ENCODE measurements around the gene AIPL1. TPM values are rescaled to one million over a fixed set of nuclear protein-coding genes. Genes with fewer than 3 reads are reported as not detected.
A peak's percentile ranks its signal among the peaks of the same experiment; 100 is the strongest.

Gene AIPL1
- total and polyA plus RNA-seq, 2 of the 13 experiments (the other 11 are each of a cell fraction or from before 2014, with no cell fraction given) = not detected

DNA sequence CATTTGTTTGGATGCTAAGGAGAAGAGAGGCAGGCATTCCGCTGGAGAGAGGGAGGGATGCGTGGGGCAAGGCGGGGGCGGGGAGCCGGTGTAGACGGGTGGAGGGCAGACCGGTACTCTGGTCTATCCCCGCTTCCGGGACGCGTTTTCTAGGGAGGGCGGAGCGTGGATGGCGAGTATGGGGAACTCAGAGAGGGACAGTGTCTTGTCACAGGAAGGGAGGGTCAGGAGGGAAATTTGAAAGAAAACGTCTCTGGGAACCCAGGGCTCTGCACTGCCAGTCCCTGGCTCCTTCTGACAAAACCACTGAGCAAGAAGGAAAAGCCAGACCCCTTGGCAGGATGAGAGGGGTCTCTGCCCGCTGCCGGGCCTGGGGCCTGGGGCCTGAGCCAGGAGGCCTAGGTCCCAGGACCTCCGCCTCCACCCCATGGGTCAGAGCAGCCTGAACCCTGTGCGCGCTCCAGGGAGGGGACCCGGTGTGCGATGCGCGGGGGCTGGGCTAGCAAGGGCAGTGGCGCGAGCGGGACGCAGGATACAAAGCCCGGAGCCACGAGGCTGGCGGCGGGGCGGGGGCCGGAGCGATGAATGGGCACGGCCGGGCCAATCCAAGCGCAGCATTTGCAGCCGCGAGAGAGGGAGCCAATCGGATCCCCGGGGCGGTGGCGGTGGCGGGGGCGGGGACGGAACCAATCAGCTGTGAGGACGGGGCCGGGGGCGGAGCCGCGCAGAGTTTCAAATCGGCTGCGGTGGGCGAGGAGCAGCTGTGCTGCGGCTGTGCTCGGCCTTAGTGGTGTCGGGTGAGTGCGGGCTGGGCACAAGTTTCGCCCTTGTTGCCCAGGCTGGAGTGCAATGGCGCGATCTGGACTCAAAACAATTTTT, 9.0 kb upstream of the AIPL1 start, which contains the start of gene PIMREG (continued):
- TF ChIP-seq, protein P1, sequence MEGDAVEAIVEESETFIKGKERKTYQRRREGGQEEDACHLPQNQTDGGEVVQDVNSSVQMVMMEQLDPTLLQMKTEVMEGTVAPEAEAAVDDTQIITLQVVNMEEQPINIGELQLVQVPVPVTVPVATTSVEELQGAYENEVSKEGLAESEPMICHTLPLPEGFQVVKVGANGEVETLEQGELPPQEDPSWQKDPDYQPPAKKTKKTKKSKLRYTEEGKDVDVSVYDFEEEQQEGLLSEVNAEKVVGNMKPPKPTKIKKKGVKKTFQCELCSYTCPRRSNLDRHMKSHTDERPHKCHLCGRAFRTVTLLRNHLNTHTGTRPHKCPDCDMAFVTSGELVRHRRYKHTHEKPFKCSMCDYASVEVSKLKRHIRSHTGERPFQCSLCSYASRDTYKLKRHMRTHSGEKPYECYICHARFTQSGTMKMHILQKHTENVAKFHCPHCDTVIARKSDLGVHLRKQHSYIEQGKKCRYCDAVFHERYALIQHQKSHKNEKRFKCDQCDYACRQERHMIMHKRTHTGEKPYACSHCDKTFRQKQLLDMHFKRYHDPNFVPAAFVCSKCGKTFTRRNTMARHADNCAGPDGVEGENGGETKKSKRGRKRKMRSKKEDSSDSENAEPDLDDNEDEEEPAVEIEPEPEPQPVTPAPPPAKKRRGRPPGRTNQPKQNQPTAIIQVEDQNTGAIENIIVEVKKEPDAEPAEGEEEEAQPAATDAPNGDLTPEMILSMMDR (CRISPR knock-in tag; IDR thresholded peaks at IDR 0.05) = 0 out of 2 replicates have a peak, but pooled peaks have one; percentile 3
- TF ChIP-seq EZH2 (conservative IDR thresholded peaks at IDR 0.05; ENCODE audit: low read depth, low read length) = no peak
- TF ChIP-seq, protein P2, sequence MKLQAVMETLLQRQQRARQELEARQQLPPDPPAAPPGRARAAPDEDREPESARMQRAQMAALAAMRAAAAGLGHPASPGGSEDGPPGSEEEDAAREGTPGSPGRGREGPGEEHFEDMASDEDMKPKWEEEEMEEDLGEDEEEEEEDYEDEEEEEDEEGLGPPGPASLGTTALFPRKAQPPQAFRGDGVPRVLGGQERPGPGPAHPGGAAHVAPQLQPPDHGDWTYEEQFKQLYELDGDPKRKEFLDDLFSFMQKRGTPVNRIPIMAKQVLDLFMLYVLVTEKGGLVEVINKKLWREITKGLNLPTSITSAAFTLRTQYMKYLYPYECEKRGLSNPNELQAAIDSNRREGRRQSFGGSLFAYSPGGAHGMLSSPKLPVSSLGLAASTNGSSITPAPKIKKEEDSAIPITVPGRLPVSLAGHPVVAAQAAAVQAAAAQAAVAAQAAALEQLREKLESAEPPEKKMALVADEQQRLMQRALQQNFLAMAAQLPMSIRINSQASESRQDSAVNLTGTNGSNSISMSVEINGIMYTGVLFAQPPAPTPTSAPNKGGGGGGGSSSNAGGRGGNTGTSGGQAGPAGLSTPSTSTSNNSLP (IDR thresholded peaks at IDR 0.05; ENCODE audit: low read depth, low read length) = no peak
- TF ChIP-seq, protein P3, sequence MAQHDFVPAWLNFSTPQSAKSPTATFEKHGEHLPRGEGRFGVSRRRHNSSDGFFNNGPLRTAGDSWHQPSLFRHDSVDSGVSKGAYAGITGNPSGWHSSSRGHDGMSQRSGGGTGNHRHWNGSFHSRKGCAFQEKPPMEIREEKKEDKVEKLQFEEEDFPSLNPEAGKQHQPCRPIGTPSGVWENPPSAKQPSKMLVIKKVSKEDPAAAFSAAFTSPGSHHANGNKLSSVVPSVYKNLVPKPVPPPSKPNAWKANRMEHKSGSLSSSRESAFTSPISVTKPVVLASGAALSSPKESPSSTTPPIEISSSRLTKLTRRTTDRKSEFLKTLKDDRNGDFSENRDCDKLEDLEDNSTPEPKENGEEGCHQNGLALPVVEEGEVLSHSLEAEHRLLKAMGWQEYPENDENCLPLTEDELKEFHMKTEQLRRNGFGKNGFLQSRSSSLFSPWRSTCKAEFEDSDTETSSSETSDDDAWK (CRISPR knock-in tag; IDR thresholded peaks at IDR 0.05) = no peak
- no peak for TF ChIP-seq RFX5 (IDR thresholded peaks at IDR 0.05; ENCODE audit: low read depth, low read length)
- no peak for TF ChIP-seq JUND (CRISPR knock-in tag; IDR thresholded peaks at IDR 0.05)
- no peak for TF ChIP-seq MTF1 (CRISPR knock-in tag; IDR thresholded peaks at IDR 0.05)
- TF ChIP-seq ARNT (IDR thresholded peaks at IDR 0.05) = no peak
- TF ChIP-seq, protein P4, sequence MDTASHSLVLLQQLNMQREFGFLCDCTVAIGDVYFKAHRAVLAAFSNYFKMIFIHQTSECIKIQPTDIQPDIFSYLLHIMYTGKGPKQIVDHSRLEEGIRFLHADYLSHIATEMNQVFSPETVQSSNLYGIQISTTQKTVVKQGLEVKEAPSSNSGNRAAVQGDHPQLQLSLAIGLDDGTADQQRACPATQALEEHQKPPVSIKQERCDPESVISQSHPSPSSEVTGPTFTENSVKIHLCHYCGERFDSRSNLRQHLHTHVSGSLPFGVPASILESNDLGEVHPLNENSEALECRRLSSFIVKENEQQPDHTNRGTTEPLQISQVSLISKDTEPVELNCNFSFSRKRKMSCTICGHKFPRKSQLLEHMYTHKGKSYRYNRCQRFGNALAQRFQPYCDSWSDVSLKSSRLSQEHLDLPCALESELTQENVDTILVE (CRISPR knock-in tag; IDR thresholded peaks at IDR 0.05) = no peak
- TF ChIP-seq SRY (CRISPR knock-in tag; IDR thresholded peaks at IDR 0.05) = peak; percentile 88
- no peak for TF ChIP-seq RFX1 (IDR thresholded peaks at IDR 0.05)
- TF ChIP-seq FOSL2 (CRISPR knock-in tag; IDR thresholded peaks at IDR 0.05) = no peak
- TF ChIP-seq, protein P5, sequence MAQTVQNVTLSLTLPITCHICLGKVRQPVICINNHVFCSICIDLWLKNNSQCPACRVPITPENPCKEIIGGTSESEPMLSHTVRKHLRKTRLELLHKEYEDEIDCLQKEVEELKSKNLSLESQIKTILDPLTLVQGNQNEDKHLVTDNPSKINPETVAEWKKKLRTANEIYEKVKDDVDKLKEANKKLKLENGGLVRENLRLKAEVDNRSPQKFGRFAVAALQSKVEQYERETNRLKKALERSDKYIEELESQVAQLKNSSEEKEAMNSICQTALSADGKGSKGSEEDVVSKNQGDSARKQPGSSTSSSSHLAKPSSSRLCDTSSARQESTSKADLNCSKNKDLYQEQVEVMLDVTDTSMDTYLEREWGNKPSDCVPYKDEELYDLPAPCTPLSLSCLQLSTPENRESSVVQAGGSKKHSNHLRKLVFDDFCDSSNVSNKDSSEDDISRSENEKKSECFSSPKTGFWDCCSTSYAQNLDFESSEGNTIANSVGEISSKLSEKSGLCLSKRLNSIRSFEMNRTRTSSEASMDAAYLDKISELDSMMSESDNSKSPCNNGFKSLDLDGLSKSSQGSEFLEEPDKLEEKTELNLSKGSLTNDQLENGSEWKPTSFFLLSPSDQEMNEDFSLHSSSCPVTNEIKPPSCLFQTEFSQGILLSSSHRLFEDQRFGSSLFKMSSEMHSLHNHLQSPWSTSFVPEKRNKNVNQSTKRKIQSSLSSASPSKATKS (CRISPR knock-in tag; IDR thresholded peaks at IDR 0.05) = no peak
- no peak for TF ChIP-seq MYNN (CRISPR knock-in tag; IDR thresholded peaks at IDR 0.05; ENCODE audit: low read depth)
- TF ChIP-seq FOXA1 (IDR thresholded peaks at IDR 0.05) = no peak
- TF ChIP-seq FOXA1 (CRISPR knock-in tag; IDR thresholded peaks at IDR 0.05) = no peak
- 0 out of 2 replicates have a peak, but pooled peaks have one; percentile 74 for TF ChIP-seq FLYWCH1 (CRISPR knock-in tag; IDR thresholded peaks at IDR 0.05)
- no peak for TF ChIP-seq MTF2 (CRISPR knock-in tag; IDR thresholded peaks at IDR 0.05; ENCODE audit: borderline replicate concordance)
- TF ChIP-seq, protein P6, sequence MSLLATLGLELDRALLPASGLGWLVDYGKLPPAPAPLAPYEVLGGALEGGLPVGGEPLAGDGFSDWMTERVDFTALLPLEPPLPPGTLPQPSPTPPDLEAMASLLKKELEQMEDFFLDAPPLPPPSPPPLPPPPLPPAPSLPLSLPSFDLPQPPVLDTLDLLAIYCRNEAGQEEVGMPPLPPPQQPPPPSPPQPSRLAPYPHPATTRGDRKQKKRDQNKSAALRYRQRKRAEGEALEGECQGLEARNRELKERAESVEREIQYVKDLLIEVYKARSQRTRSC (CRISPR knock-in tag; IDR thresholded peaks at IDR 0.05; ENCODE audit: low read depth) = 0 out of 2 replicates have a peak, but pooled peaks have one; percentile 45
- no peak for TF ChIP-seq IKZF1 (IDR thresholded peaks at IDR 0.05)
- no peak for TF ChIP-seq NONO (IDR thresholded peaks at IDR 0.05)
- peak; percentile 78 for TF ChIP-seq NONO (CRISPR knock-in tag; conservative IDR thresholded peaks at IDR 0.05)
- TF ChIP-seq ATM (IDR thresholded peaks at IDR 0.05; ENCODE audit: borderline replicate concordance) = no peak
